ENCODE measurements around the gene ABI1.
"Not testable (repeated sequence)": the region's sequence is repeated elsewhere in the genome, so short reads cannot be mapped to it uniquely, and the experiment has no call there.

The ABI1 gene

DNA sequence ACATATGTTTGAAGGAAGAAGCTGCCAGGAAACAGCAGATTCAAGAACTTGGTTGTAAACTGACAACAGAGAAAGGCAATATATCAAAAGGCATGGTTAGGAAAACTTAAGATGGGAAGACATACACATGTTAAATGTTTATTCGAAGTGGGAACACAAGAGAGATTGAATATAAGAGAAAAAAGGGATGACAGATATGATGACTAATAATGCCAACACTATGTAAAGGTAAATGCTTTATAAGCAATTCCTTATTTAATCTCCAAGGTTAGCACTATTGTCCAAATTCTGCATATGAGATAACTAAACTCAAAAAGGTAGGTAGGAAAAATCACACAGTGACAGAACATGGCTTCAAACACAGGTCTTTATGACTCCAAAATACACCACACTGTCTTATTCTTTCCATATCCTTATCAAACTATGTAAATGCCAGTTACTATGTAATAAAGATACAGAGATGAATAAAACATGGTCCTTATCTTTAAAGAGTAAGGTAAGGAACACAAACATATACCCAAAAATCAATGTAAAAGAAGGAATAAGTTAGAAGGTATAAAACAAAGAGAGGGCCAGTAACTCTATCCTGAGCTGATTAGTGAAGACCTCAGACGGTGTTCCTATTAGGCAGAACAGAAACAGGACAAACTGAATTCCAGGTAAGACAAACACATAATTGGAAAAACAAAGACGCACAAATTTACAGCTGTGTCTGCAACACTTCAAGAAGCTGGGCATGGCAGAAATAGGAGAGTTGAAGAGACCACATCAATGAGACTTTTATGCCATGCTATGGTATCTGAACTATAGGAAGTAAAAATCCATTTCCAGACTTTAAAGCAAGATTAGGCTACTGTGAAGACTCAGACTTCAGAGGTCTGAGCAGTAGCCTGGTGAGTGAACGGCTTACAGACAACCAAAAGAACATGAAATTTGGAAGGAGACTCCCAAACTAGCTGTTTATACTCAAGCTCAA is 56.1 kb downstream of the ABI1 start:
- no peak for DNase-seq (ENCODE audit: low read depth)

- no peak for DNase-seq (ENCODE audit: low read depth)
These were observed 56.9 kb downstream of the ABI1 start for GRCh38 chr10:26803849-26804248.

- DNase-seq (ENCODE audit: low read depth): no peak
These were observed 58.2 kb downstream of the ABI1 start for GRCh38 chr10:26802527-26802926.

GRCh38 chr10:26801831-26802230 is 58.9 kb downstream of the ABI1 start:
- DNase-seq (ENCODE audit: low read depth): no peak

GRCh38 chr10:26801274-26801673 is 59.5 kb downstream of the ABI1 start:
- no peak for DNase-seq (ENCODE audit: low read depth)

- DNase-seq (ENCODE audit: low read depth): no peak
These were observed 60.3 kb downstream of the ABI1 start for GRCh38 chr10:26800468-26800867.

DNA sequence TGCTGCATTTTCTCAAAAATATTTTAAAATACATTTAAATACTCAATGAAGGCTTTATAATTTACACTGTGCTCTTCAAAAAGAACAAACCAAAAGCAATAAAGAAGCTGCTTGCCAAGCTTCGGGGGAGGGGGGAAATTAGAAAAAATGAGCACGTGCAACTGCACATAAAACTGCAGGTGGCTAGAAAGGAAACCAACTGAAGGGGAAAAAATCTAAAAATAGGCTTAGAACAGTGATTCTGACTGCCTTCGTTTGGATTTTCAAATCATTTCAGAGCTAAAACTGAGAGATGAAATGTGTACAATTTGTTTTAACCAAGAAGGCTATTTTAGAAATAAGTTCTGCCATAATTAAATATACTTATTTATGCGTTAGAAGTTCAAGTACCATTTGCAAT is 61.4 kb downstream of the ABI1 start:
- DNase-seq (ENCODE audit: low read depth): no peak

DNA sequence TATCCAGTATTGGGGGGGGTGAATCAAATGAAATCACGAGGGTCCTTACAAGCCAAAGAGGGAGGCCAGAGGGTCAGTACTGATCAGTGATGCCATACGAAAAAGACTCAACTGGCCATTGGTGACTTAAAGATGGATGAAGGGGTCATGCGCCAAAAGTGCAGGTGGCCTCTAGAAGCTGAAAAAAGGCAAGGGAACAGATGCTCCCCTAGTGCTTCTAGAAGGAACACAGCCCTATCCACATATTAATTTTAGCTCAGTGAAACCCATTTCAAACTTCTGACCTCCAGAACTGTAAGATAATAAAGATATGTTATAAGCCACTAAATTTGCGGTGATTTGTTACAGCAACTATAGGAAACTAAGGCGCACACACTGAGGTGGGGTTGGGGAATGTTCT is 62.5 kb downstream of the ABI1 start:
- DNase-seq (ENCODE audit: low read depth): no peak

GRCh38 chr10:26797340-26797739 is 63.4 kb downstream of the ABI1 start:
- DNase-seq (ENCODE audit: low read depth): no peak

- no peak for DNase-seq (ENCODE audit: low read depth)
These were observed 67.8 kb downstream of the ABI1 start for GRCh38 chr10:26792758-26793495.

- DNase-seq (ENCODE audit: low read depth): no peak
These were observed 70.3 kb downstream of the ABI1 start for GRCh38 chr10:26790221-26790995.

GRCh38 chr10:26789779-26790178 is 71.0 kb downstream of the ABI1 start:
- not testable (repeated sequence) for DNase-seq (ENCODE audit: low read depth)

DNA sequence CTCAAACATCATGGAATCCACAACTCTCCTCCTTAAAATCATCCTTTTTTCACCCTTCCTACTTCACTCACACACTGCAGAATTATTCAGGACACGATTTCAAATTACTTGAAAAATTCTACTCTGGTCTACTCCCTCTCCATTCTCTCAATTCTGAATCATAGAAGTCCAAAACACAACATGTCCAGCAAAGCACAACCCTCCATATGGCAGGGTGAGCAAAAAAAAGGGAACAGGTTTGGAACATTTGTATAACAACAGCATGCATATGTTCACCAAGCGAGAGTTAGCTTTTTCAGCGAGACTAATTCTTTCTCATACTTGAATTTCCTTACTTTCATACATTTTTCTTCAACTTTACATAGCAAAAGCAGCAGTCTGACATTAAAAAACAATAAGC is 73.4 kb downstream of the ABI1 start:
- no peak for DNase-seq (ENCODE audit: low read depth)

DNA sequence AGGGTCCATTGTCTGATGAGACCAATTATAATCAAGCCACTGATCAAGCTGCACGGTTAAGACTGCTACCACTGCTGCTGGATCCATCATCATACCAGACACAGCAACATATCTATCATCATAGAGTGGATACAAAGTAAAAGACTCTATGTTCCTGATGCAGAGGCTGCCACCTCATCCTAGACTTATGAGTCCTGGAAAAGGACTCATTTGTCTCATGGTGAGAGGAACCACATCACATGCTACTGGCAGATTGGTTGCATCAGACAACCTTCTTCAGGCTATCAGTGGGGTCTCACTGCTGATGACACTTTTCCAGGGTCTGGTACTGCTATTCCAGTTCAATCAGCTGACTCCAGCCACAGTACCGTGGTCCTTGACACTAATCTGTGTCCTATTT is 79.0 kb downstream of the ABI1 start:
- DNase-seq (ENCODE audit: low read depth): no peak

DNA sequence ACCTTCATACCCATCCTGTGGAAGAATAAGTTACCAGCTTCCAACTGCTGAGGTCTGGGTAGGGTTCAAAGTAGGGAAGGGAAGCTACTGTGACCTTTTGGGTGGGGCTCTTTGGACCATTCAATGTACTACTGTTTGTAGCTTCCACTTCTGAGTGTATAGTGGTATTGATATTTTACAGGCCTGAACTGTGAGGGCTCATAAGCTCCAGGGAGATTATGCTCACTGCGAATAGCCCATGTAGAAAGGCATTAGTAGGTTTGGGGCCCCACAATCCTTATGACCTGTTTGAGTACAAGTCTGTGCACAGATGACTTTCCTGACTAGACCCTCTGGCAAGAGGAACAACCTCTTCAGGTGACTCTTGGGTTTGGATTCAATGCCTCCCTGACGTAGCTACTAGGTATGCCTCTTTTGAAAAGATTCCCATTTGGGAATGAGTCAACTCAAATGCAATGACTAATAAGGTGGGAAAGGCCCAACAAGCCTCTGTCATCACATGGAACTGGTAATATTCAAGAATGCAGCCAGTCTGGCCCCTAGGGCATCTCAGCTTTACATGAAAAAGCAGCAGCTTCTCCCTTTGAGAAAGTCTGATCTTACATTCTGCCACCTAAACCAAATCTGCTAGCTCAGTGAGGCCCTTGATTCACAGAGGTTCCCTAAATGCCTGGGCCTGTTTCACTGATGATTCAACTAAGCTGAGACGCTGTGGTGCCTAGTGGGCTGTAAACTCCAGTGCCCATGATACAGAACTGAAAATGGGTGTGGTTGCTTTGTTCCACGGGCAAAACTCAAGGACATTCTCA is 79.8 kb downstream of the ABI1 start:
- no peak for DNase-seq (ENCODE audit: low read depth)

DNA sequence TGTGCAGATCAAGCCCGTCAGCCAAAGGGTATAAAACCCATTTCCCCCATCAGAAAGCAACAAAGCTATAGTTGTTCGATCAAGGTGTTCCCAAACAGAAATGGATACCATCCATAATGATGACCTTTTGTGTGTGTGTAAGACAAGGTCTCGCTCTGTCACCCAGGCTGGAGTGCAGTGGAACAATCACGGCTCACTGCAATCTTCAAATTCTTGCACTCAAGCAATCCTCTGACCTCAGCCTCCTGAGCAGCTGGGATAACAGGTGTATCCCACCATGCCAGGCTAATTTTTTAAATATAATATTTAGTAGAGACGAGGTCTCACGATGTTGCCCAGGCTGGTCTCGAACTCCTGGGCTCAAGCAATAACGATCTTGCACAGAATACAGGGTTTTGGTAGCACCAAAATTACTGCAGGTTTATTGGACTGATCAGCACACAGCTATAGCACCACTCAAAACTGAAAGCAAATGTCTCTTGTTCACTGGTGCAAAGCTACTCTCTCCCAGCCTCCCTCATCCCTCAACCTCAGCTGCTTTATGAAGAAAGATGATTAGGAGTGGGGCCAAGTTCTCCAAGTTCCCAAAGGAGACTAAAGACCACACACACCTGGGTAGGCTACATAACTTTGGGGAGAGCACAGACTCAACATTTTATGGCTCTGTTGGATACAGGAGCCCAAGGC is 80.5 kb downstream of the ABI1 start:
- no peak for DNase-seq (ENCODE audit: low read depth)

DNA sequence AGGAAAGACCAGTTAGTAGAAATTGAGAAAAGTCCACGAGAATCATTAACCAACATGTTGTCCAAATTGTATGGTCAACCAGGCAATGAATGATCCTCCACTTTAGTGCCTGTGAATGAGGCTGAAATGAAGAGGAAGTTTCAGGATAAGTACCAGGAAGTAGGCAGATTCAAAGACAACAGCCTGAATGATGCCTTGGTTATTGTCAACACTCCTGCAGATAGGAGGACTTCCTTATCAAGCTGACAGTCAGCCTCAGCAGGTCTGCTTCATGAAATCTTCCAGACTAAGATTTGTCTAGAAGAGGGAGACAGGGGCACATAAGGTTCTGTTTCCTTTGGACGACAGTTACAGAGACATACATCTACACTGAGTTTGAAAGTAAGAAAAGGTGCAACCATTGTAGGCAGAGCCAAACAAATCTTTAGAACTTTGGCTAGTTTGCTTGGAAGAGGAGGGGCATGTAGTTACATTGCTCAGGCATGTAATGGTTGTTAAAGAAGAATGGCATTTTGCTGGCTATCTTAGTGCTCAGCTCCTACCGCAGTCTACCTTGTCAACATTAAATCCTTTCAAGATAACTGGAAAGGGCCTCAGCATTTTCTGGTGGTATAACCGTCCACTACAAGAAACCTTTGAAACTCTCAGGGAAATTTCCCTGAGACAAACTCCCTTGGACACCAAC is 81.4 kb downstream of the ABI1 start:
- DNase-seq (ENCODE audit: low read depth): no peak

GRCh38 chr10:26777686-26778085 is 83.1 kb downstream of the ABI1 start:
- DNase-seq (ENCODE audit: low read depth): no peak

GRCh38 chr10:26776258-26776657 is 84.5 kb downstream of the ABI1 start:
- DNase-seq (ENCODE audit: low read depth): no peak

- no peak for DNase-seq (ENCODE audit: low read depth)
These were observed 87.1 kb downstream of the ABI1 start for GRCh38 chr10:26773633-26774032.

Data from stimulated activated CD8-positive, alpha-beta memory T cell treated with anti-CD3 and anti-CD28 coated beads, Interleukin-4, amount 100 ng/mL, for 24 hours (primary cell).